ENCODE measurements around the gene GAS2.
A peak's percentile ranks its signal among the peaks of the same experiment; 100 is the strongest.

GAS2 gene

GRCh38 chr11:22780952-22781593 lies 114.7 kb downstream of the GAS2 start:
- H3K4me2 ChIP-seq (ENCODE audit: low read depth, low read length, poor library complexity, severe bottlenecking), result peak overlapping the region; percentile 19
- peak overlapping the region; percentile 54 for H2AFZ ChIP-seq (ENCODE audit: low read depth, low read length, severe bottlenecking)
- TF ChIP-seq EZH2phosphoT487 (conservative IDR thresholded peaks at IDR 0.05; ENCODE audit: low read length), result no peak
- no peak for TF ChIP-seq CTCF (IDR thresholded peaks at IDR 0.05; ENCODE audit: insufficient read depth, low read length, poor library complexity, severe bottlenecking)

GRCh38 chr11:22785251-22785650 lies 118.8 kb downstream of the GAS2 start:
- no peaks in the 10 kb centered on the region for H3K9me3 ChIP-seq (ENCODE audit: insufficient read depth, low read length)
- H3K79me2 ChIP-seq (ENCODE audit: insufficient read depth, low read length), result no peaks in the 10 kb centered on the region
- no peak overlapping the region for H3K4me3 ChIP-seq (ENCODE audit: insufficient read depth, low read length, poor library complexity, severe bottlenecking)
- H2AFZ ChIP-seq (ENCODE audit: low read depth, low read length, severe bottlenecking), result no peak overlapping the region
- no peak overlapping the region for H3K4me2 ChIP-seq (ENCODE audit: low read depth, low read length, poor library complexity, severe bottlenecking)
- no peak overlapping the region for H3K9ac ChIP-seq (ENCODE audit: low read length)
- H3F3A ChIP-seq (ENCODE audit: insufficient read depth), result no peaks in the 10 kb centered on the region
- no peak overlapping the region for H3K27ac ChIP-seq (ENCODE audit: low read depth, low read length)
- TF ChIP-seq CTCF (IDR thresholded peaks at IDR 0.05; ENCODE audit: insufficient read depth, low read length, poor library complexity, severe bottlenecking) (no peak), EZH2phosphoT487 (conservative IDR thresholded peaks at IDR 0.05; ENCODE audit: low read length) (no peak)
- H3K27me3 ChIP-seq (ENCODE audit: low read length), result no peaks in the 10 kb centered on the region
- H4K20me1 ChIP-seq (ENCODE audit: low read depth, low read length), result no peaks in the 10 kb centered on the region
- no peaks in the 10 kb centered on the region for H3K9me2 ChIP-seq (replicated peaks; ENCODE audit: insufficient read depth, low read length)
- H3K36me3 ChIP-seq (ENCODE audit: low read length), result no peaks in the 10 kb centered on the region

More at GRCh38 chr11:22780952-22781593, 114.7 kb downstream of the GAS2 start:
- Histone ChIP-seq H3K36me3 (ENCODE audit: low read length) (no peaks in the 10 kb centered on the region), H3K27ac (ENCODE audit: low read depth, low read length) (no peak overlapping the region), H3K27me3 (ENCODE audit: low read length) (no peaks in the 10 kb centered on the region), H3K9ac (ENCODE audit: low read length) (no peak overlapping the region), H3K9me3 (ENCODE audit: insufficient read depth, low read length) (no peaks in the 10 kb centered on the region), H3K4me3 (ENCODE audit: insufficient read depth, low read length, poor library complexity, severe bottlenecking) (no peak overlapping the region), H3F3A (ENCODE audit: insufficient read depth) (no peaks in the 10 kb centered on the region), H3K79me2 (ENCODE audit: insufficient read depth, low read length) (no peaks in the 10 kb centered on the region), H3K9me2 (replicated peaks; ENCODE audit: insufficient read depth, low read length) (no peaks in the 10 kb centered on the region), H4K20me1 (ENCODE audit: low read depth, low read length) (no peaks in the 10 kb centered on the region)

- H3K27me3 ChIP-seq (ENCODE audit: low read length), result no peaks in the 10 kb centered on the region
- no peaks in the 10 kb centered on the region for H3F3A ChIP-seq (ENCODE audit: insufficient read depth)
- no peaks in the 10 kb centered on the region for H3K36me3 ChIP-seq (ENCODE audit: low read length)
- no peak overlapping the region for H3K9ac ChIP-seq (ENCODE audit: low read length)
- no peak for TF ChIP-seq CTCF (IDR thresholded peaks at IDR 0.05; ENCODE audit: insufficient read depth, low read length, poor library complexity, severe bottlenecking)
- no peak for TF ChIP-seq EZH2phosphoT487 (conservative IDR thresholded peaks at IDR 0.05; ENCODE audit: low read length)
- no peaks in the 10 kb centered on the region for H3K9me3 ChIP-seq (ENCODE audit: insufficient read depth, low read length)
- no peaks in the 10 kb centered on the region for H3K9me2 ChIP-seq (replicated peaks; ENCODE audit: insufficient read depth, low read length)
- no peaks in the 10 kb centered on the region for H4K20me1 ChIP-seq (ENCODE audit: low read depth, low read length)
- H3K27ac ChIP-seq (ENCODE audit: low read depth, low read length), result no peak overlapping the region
- no peak overlapping the region for H3K4me3 ChIP-seq (ENCODE audit: insufficient read depth, low read length, poor library complexity, severe bottlenecking)
- no peak overlapping the region for H2AFZ ChIP-seq (ENCODE audit: low read depth, low read length, severe bottlenecking)
- H3K79me2 ChIP-seq (ENCODE audit: insufficient read depth, low read length), result no peaks in the 10 kb centered on the region
- H3K4me2 ChIP-seq (ENCODE audit: low read depth, low read length, poor library complexity, severe bottlenecking), result no peak overlapping the region
These were observed 120.1 kb downstream of the GAS2 start for GRCh38 chr11:22786475-22786874.
